HepG2 (cell line): ENCODE results near the gene TNFSF10. TPM values are rescaled to one million over a fixed set of nuclear protein-coding genes. Genes with fewer than 3 reads are reported as not detected.
A peak's percentile ranks its signal among the peaks of the same experiment; 100 is the strongest.

Experiments used
- ESRRA ChIP-seq: sonication (generic); formaldehyde crosslinking; IDR thresholded peaks from 2 replicates; pipeline ENCODE4 v1.5.1; 2020; ENCODE audit warnings: mild to moderate bottlenecking, low read depth, missing genetic modification reagents
- ETV5 ChIP-seq: IDR thresholded peaks from 2 replicates; pipeline ENCODE4 v1.6.1; 2018; ENCODE audit warnings: missing biosample characterization, missing genetic modification reagents, inconsistent platforms, borderline replicate concordance
- IRF9 ChIP-seq: sonication (generic); formaldehyde crosslinking; IDR thresholded peaks from 2 replicates; pipeline ENCODE4 v1.8.0; 2022; ENCODE audit warnings: missing genetic modification reagents, mild to moderate bottlenecking, borderline replicate concordance
- PAXIP1 ChIP-seq: sonication (generic); formaldehyde crosslinking; conservative IDR thresholded peaks from 2 replicates; pipeline ENCODE4 v1.4.0; 2020; ENCODE audit warnings: mild to moderate bottlenecking, missing genetic modification reagents, moderate library complexity
- ZC3H13 ChIP-seq: sonication (generic); formaldehyde crosslinking; IDR thresholded peaks from 2 replicates; pipeline ENCODE4 v1.8.1; 2023; ENCODE audit warnings: mild to moderate bottlenecking, missing genetic modification reagents, moderate library complexity
- ZNF407 ChIP-seq: sonication (generic); formaldehyde crosslinking; IDR thresholded peaks from one replicate; pipeline ENCODE4 v1.5.1; 2020; ENCODE audit warnings: mild to moderate bottlenecking, missing genetic modification reagents; ENCODE audit errors: not compliant biosample characterization
- polyA plus RNA-seq, 8 experiments: library from polyadenylated mRNA; depleted of rRNA in 3 of 8; stranded (reverse) in 7 of 8; unstranded in 1 of 8; fragments of >200 nt; fragmentation: Illumina TruSeq in 4 of 8; extraction: Trizol in 4 of 8; gene quantifications; 2 replicates each; pipeline versions ENCODE4 v1.2.1 to v1.2.3, GENCODE V29; 2011 to 2016; ENCODE audit warnings: low read depth in 4 of 8, missing spikeins in 1 of 8, mixed read lengths in 1 of 8; ENCODE audit not compliant: insufficient read depth in 1 of 8
- total RNA-seq, 5 experiments: library from RNA; depleted of rRNA; stranded (reverse); fragments of >200 nt; fragmentation: Illumina TruSeq; extraction: Trizol; gene quantifications; 2 replicates each; pipeline ENCODE4 v1.2.3, GENCODE V29; 2016; ENCODE audit warnings: low read depth in 1 of 5
- TF ChIP-seq, protein P1 (sequence below): sonication (generic); formaldehyde crosslinking; IDR thresholded peaks from 2 replicates; pipeline ENCODE4 v1.8.0; 2022; ENCODE audit warnings: low read depth, missing genetic modification reagents
- TF ChIP-seq, protein P2 (sequence below), 2 experiments: sonication (generic) in 1 of 2; formaldehyde crosslinking in 1 of 2; IDR thresholded peaks; 2 replicates each; pipeline versions ENCODE4 v1.5.1 to v1.6.1; 2011 to 2020; ENCODE audit warnings: borderline replicate concordance in 1 of 2, low read depth in 1 of 2, low read length in 1 of 2, mild to moderate bottlenecking in 1 of 2, missing genetic modification reagents in 1 of 2, moderate library complexity in 1 of 2

The TNFSF10 gene
- total and polyA plus RNA-seq, 2 of the 13 experiments (the other 11 are each of a cell fraction or from before 2014, with no cell fraction given): 8.4 to 9.9 TPM

DNA sequence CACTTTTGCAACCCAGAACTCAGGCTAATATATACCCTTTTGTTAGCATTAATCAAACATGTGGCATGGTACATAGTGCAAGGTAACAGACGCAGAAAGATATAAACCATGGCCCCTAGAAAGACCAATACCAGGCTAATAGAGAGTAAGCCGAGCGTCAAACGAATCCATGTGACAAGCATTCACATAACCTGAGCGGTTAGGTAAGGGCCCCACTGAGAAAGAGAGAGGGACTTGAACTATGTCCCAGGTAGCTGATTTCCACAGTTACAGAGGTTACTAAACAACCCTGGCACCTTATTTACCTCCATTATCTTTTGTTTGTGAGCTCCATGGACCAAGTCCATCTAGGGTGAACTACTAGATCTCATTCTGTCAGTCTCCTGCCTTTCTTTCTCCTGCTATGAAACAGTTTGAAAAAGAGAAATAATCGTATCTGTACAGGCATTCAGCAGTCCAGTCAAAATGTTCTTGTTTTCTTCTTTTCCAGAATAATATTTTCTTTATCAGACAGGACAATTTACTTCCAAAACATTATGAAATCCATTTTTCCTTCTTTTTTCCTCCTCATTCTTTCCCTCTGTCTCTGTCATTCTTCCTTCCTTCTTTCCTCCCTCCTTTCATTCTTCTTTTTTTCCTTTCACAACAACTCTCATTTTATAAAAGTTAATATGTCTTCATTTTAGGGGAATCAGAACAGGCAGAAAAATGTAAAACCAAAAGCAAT lies 30.5 kb upstream of the TNFSF10 start (continued):
- no peak for TF ChIP-seq ZNF407 (CRISPR knock-in tag)
- no peak for TF ChIP-seq IRF9 (CRISPR knock-in tag)
- no peak for TF ChIP-seq ZC3H13 (CRISPR knock-in tag)
- peak; percentile 99 for TF ChIP-seq PAXIP1 (CRISPR knock-in tag)
- TF ChIP-seq, protein P1, sequence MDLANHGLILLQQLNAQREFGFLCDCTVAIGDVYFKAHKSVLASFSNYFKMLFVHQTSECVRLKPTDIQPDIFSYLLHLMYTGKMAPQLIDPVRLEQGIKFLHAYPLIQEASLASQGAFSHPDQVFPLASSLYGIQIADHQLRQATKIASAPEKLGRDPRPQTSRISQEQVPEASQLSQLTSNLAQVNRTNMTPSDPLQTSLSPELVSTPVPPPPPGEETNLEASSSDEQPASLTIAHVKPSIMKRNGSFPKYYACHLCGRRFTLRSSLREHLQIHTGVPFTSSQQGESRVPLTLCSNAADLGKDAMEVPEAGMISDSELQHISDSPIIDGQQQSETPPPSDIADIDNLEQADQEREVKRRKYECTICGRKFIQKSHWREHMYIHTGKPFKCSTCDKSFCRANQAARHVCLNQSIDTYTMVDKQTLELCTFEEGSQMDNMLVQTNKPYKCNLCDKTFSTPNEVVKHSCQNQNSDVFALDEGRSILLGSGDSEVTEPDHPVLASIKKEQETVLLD (CRISPR knock-in tag): no peak
- peak; percentile 34; the same call in 1 of the 2 replicates for TF ChIP-seq ETV5 (CRISPR knock-in tag)
- TF ChIP-seq, protein P2, sequence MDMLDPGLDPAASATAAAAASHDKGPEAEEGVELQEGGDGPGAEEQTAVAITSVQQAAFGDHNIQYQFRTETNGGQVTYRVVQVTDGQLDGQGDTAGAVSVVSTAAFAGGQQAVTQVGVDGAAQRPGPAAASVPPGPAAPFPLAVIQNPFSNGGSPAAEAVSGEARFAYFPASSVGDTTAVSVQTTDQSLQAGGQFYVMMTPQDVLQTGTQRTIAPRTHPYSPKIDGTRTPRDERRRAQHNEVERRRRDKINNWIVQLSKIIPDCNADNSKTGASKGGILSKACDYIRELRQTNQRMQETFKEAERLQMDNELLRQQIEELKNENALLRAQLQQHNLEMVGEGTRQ (IDR thresholded peaks at IDR 0.05; ENCODE audit: low read depth, low read length): no peak
- TF ChIP-seq, protein P2 (CRISPR knock-in tag; IDR thresholded peaks at IDR 0.05; ENCODE audit: borderline replicate concordance): peak; percentile 27; the same call in 1 of the 2 replicates
- TF ChIP-seq ESRRA: 0 out of 2 replicates have a peak, but pooled peaks have one; percentile 33
